DND-41 (cell line): ENCODE results near the gene TGFBR2.

Source experiments
- ATAC-seq: fragments of 200-7000 bp; cut with Tn5 transposase; 3 replicates; pipeline ENCODE4 v1.9.1; 2021; ENCODE audit warnings: low read depth; ENCODE audit not compliant: insufficient read depth
- DNase-seq: peaks from one replicate; pipeline ENCODE4 v3.0.0-alpha.2; 2020
- H2AFZ ChIP-seq: 2 replicates; pipeline ENCODE4 v1.6.0; 2012; ENCODE audit warnings: low read depth, low read length
- H3K27ac ChIP-seq: 2 replicates; pipeline ENCODE4 v1.5.1; 2012; ENCODE audit warnings: low read length, inconsistent platforms
- H3K27me3 ChIP-seq: fragments of 200-600 bp; sonication (generic); 2 replicates; pipeline ENCODE4 v1.6.0; 2012; ENCODE audit warnings: low read length, mild to moderate bottlenecking, inconsistent platforms; ENCODE audit not compliant: insufficient read depth, poor library complexity
- H3K36me3 ChIP-seq: 2 replicates; pipeline ENCODE4 v1.5.1; 2012; ENCODE audit warnings: low read length, inconsistent platforms; ENCODE audit not compliant: insufficient read depth
- H3K4me1 ChIP-seq: 2 replicates; pipeline ENCODE4 v1.5.1; 2012; ENCODE audit warnings: mild to moderate bottlenecking, low read length; ENCODE audit not compliant: insufficient read depth
- H3K4me2 ChIP-seq: 2 replicates; pipeline ENCODE4 v1.6.0; 2012; ENCODE audit warnings: mild to moderate bottlenecking, moderate library complexity, low read length, inconsistent platforms; ENCODE audit not compliant: insufficient read depth
- H3K4me3 ChIP-seq, 2 experiments: fragments of 200-600 bp in 1 of 2; shearing (Covaris generic) in 1 of 2; 2 replicates each; pipeline ENCODE4 v1.5.1; 2012 to 2016; ENCODE audit warnings: inconsistent platforms in 2 of 2, low read length in 2 of 2, mild to moderate bottlenecking in 2 of 2, low read depth in 1 of 2, moderate library complexity in 1 of 2
- H3K79me2 ChIP-seq: 2 replicates; pipeline ENCODE4 v1.6.0; 2012; ENCODE audit warnings: low read length, inconsistent platforms; ENCODE audit not compliant: insufficient read depth
- H3K9ac ChIP-seq: 2 replicates; pipeline ENCODE4 v1.6.0; 2012; ENCODE audit warnings: low read depth, mild to moderate bottlenecking, inconsistent platforms, low read length, moderate library complexity
- H3K9me3 ChIP-seq: 2 replicates; pipeline ENCODE4 v1.5.1; 2012; ENCODE audit warnings: low read length, moderate library complexity, mild to moderate bottlenecking, inconsistent platforms; ENCODE audit not compliant: insufficient read depth, severe bottlenecking
- H4K20me1 ChIP-seq: 2 replicates; pipeline ENCODE4 v1.6.0; 2012; ENCODE audit warnings: low read length; ENCODE audit not compliant: insufficient read depth
- CTCF ChIP-seq: IDR thresholded peaks from 2 replicates; pipeline ENCODE4 v1.5.1; 2012; ENCODE audit warnings: borderline replicate concordance, low read length, moderate library complexity, mild to moderate bottlenecking; ENCODE audit not compliant: poor library complexity, severe bottlenecking; ENCODE audit errors: extremely low read depth
- EZH2 ChIP-seq: IDR thresholded peaks from 3 replicates; pipeline ENCODE4 v1.6.1; 2012; ENCODE audit warnings: borderline replicate concordance, low read depth, mild to moderate bottlenecking, moderate library complexity, low read length, inconsistent platforms; ENCODE audit not compliant: severe bottlenecking

The TGFBR2 gene

GRCh38 chr3:30602946-30603345, 3.5 kb upstream of the TGFBR2 start:
- no peak overlapping the region for H2AFZ ChIP-seq
- TF ChIP-seq CTCF = no peak
- no peak for TF ChIP-seq EZH2
- peaks cover 88% of the 10 kb centered on the region for H3K4me1 ChIP-seq
- no peaks in the 10 kb centered on the region for H4K20me1 ChIP-seq
- H3K79me2 ChIP-seq = peaks cover 20% of the 10 kb centered on the region
- H3K9ac ChIP-seq = peak overlapping the region; percentile 44
- peak overlapping the region; percentile 88 for H3K27ac ChIP-seq
- DNase-seq (peak; percentile 70), ATAC-seq (peak; percentile 65)
- H3K9me3 ChIP-seq = no peaks in the 10 kb centered on the region
- H3K36me3 ChIP-seq = peaks cover 4% of the 10 kb centered on the region; the same call in 1 of the 2 replicates
- peak overlapping the region; percentile 52 for H3K4me2 ChIP-seq
- H3K27me3 ChIP-seq = no peaks in the 10 kb centered on the region
- peak overlapping the region in 1 of 2 experiments; percentile 7; a peak in 1 of 4 replicates for H3K4me3 ChIP-seq

GRCh38 chr3:30604093-30604492, 2.3 kb upstream of the TGFBR2 start:
- peak overlapping the region; percentile 44 for H3K9ac ChIP-seq
- H2AFZ ChIP-seq = no peak overlapping the region
- peaks cover 88% of the 10 kb centered on the region for H3K4me1 ChIP-seq
- H3K79me2 ChIP-seq = peaks cover 31% of the 10 kb centered on the region
- H3K36me3 ChIP-seq = peaks cover 4% of the 10 kb centered on the region; the same call in 1 of the 2 replicates
- H3K27me3 ChIP-seq = no peaks in the 10 kb centered on the region
- H3K27ac ChIP-seq = peak overlapping the region; percentile 88
- H3K4me2 ChIP-seq = peak overlapping the region; percentile 52; the same call in 1 of the 2 replicates
- TF ChIP-seq CTCF (no peak), EZH2 (no peak)
- no peaks in the 10 kb centered on the region for H3K9me3 ChIP-seq
- no peaks in the 10 kb centered on the region; the same call in 1 of the 2 replicates for H4K20me1 ChIP-seq
- DNase-seq (no peak), ATAC-seq (no peak)
- no peak overlapping the region for H3K4me3 ChIP-seq

GRCh38 chr3:30604558-30604957, 1.8 kb upstream of the TGFBR2 start:
- no peak overlapping the region for H3K4me3 ChIP-seq
- no peaks in the 10 kb centered on the region for H3K9me3 ChIP-seq
- DNase-seq (no peak), ATAC-seq (no peak)
- H3K79me2 ChIP-seq = peaks cover 36% of the 10 kb centered on the region
- peak overlapping the region; percentile 52; the same call in 1 of the 2 replicates for H3K4me2 ChIP-seq
- H2AFZ ChIP-seq = peak overlapping the region; percentile 15; the same call in 1 of the 2 replicates
- peaks cover 88% of the 10 kb centered on the region for H3K4me1 ChIP-seq
- no peaks in the 10 kb centered on the region; the same call in 1 of the 2 replicates for H4K20me1 ChIP-seq
- no peaks in the 10 kb centered on the region for H3K27me3 ChIP-seq
- peaks cover 4% of the 10 kb centered on the region; the same call in 1 of the 2 replicates for H3K36me3 ChIP-seq
- peak overlapping the region; percentile 3; the same call in 1 of the 2 replicates for H3K9ac ChIP-seq
- peak overlapping the region; percentile 88 for H3K27ac ChIP-seq
- TF ChIP-seq EZH2 (no peak), CTCF (no peak)
